ENCODE measurements around the gene PLEKHM3. TPM values are rescaled to one million over a fixed set of nuclear protein-coding genes. Genes with fewer than 3 reads are reported as not detected.

Gene PLEKHM3
- total RNA-seq, 1 donor from 2014 or later = 6.8 TPM

- H3K27me3 Mint-ChIP-seq (ENCODE audit: low read depth) = no peaks in the 10 kb centered on the region
- no peak for DNase-seq (ENCODE audit: low read depth, low spot score)
- no peak overlapping the region for H3K4me3 Mint-ChIP-seq
- H3K27ac Mint-ChIP-seq (ENCODE audit: unreplicated experiment) = no peak overlapping the region
- no peaks in the 10 kb centered on the region for H3K36me3 Mint-ChIP-seq (ENCODE audit: low read depth)
- TF ChIP-seq, protein P1, sequence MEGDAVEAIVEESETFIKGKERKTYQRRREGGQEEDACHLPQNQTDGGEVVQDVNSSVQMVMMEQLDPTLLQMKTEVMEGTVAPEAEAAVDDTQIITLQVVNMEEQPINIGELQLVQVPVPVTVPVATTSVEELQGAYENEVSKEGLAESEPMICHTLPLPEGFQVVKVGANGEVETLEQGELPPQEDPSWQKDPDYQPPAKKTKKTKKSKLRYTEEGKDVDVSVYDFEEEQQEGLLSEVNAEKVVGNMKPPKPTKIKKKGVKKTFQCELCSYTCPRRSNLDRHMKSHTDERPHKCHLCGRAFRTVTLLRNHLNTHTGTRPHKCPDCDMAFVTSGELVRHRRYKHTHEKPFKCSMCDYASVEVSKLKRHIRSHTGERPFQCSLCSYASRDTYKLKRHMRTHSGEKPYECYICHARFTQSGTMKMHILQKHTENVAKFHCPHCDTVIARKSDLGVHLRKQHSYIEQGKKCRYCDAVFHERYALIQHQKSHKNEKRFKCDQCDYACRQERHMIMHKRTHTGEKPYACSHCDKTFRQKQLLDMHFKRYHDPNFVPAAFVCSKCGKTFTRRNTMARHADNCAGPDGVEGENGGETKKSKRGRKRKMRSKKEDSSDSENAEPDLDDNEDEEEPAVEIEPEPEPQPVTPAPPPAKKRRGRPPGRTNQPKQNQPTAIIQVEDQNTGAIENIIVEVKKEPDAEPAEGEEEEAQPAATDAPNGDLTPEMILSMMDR (conservative IDR thresholded peaks at IDR 0.05) = no peak
- H3K4me1 Mint-ChIP-seq = peaks cover 10% of the 10 kb centered on the region
- no peaks in the 10 kb centered on the region for H3K9me3 Mint-ChIP-seq
Measured at GRCh38 chr2:207928079-207928478, 97.2 kb downstream of the PLEKHM3 start.

DNA sequence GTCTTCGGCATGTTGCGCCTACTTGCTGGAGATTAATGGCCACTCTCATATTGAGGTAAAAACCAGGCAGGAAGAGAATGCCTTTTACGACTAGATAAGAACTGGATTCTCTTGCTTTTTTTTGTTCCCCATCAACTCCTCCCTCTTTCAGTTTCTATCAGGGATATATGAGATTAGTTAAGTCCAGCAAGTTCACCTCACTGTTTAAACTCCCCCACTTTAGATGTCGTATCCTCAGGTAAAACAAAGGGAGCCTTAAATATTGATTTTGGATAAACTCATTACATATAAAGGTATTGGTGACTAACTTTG lies 98.4 kb downstream of the PLEKHM3 start:
- no peak for DNase-seq (ENCODE audit: low read depth, low spot score)
- Mint-ChIP-seq H3K4me1 (peaks cover 10% of the 10 kb centered on the region), H3K36me3 (ENCODE audit: low read depth) (no peaks in the 10 kb centered on the region), H3K9me3 (no peaks in the 10 kb centered on the region), H3K27ac (ENCODE audit: unreplicated experiment) (no peak overlapping the region), H3K27me3 (ENCODE audit: low read depth) (no peaks in the 10 kb centered on the region), H3K4me3 (no peak overlapping the region)
- TF ChIP-seq, protein P1 (conservative IDR thresholded peaks at IDR 0.05) = no peak

- TF ChIP-seq, protein P1 (conservative IDR thresholded peaks at IDR 0.05) = no peak
- no peak overlapping the region for H3K27ac Mint-ChIP-seq (ENCODE audit: unreplicated experiment)
- no peaks in the 10 kb centered on the region for H3K27me3 Mint-ChIP-seq (ENCODE audit: low read depth)
- no peaks in the 10 kb centered on the region for H3K36me3 Mint-ChIP-seq (ENCODE audit: low read depth)
- no peak for DNase-seq (ENCODE audit: low read depth, low spot score)
- H3K9me3 Mint-ChIP-seq = no peaks in the 10 kb centered on the region
- peaks cover 10% of the 10 kb centered on the region for H3K4me1 Mint-ChIP-seq
- H3K4me3 Mint-ChIP-seq = no peak overlapping the region
Measured at GRCh38 chr2:207926133-207926988, 99.0 kb downstream of the PLEKHM3 start.

GRCh38 chr2:207925601-207926000 lies 99.7 kb downstream of the PLEKHM3 start:
- no peaks in the 10 kb centered on the region for H3K9me3 Mint-ChIP-seq
- H3K27ac Mint-ChIP-seq (ENCODE audit: unreplicated experiment) = no peak overlapping the region
- no peaks in the 10 kb centered on the region for H3K36me3 Mint-ChIP-seq (ENCODE audit: low read depth)
- no peak for DNase-seq (ENCODE audit: low read depth, low spot score)
- TF ChIP-seq, protein P1 (conservative IDR thresholded peaks at IDR 0.05) = no peak
- H3K4me1 Mint-ChIP-seq = peaks cover 10% of the 10 kb centered on the region
- no peaks in the 10 kb centered on the region for H3K27me3 Mint-ChIP-seq (ENCODE audit: low read depth)
- no peak overlapping the region for H3K4me3 Mint-ChIP-seq

DNA sequence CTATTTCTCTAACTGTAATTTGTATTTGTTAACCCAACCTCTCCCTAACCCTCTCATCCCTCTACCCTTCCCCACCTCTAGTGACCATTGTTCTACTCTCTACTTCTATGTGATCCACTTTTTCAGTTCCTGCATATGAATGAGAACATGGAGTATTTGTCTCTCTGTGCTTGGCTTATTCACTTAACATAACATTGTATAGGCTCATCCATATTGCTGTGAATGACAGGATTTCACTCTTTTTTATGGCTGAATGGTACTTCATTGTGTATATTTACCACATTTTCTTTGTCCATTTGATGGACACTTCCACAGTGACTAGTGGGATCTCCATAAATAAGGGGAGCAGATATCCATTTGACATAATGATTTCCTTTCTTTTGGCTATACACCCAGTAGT lies 103.7 kb downstream of the PLEKHM3 start:
- TF ChIP-seq, protein P1 (conservative IDR thresholded peaks at IDR 0.05) = no peak
- no peak overlapping the region for H3K4me3 Mint-ChIP-seq

More for the DNA sequence above, 103.7 kb downstream of the PLEKHM3 start:
- H3K9me3 Mint-ChIP-seq = no peaks in the 10 kb centered on the region
- DNase-seq (ENCODE audit: low read depth, low spot score) = no peak
- H3K36me3 Mint-ChIP-seq (ENCODE audit: low read depth) = no peaks in the 10 kb centered on the region
- no peak overlapping the region for H3K27ac Mint-ChIP-seq (ENCODE audit: unreplicated experiment)
- peaks cover 5% of the 10 kb centered on the region for H3K4me1 Mint-ChIP-seq
- no peaks in the 10 kb centered on the region for H3K27me3 Mint-ChIP-seq (ENCODE audit: low read depth)

All from neural crest cell (in vitro differentiated cells).